Neural cell (in vitro differentiated cells): Measurements from ENCODE around the gene DCTD.

Experiments used
- CTCF ChIP-seq: fragments of 450-650 bp; IDR thresholded peaks from 2 replicates; pipeline ENCODE4 v1.5.1; 2014; ENCODE audit warnings: antibody characterized with exemption, mild to moderate bottlenecking, moderate library complexity; ENCODE audit not compliant: poor library complexity, severe bottlenecking
- EP300 ChIP-seq: fragments of 450-650 bp; conservative IDR thresholded peaks from 2 replicates; pipeline ENCODE4 v1.6.1; 2014; ENCODE audit warnings: antibody characterized with exemption, mild to moderate bottlenecking, moderate library complexity; ENCODE audit not compliant: poor library complexity, severe bottlenecking
- EZH2 ChIP-seq: fragments of 200-600, 300-800 bp; shearing (Covaris generic), sonication (generic); IDR thresholded peaks from 2 replicates; pipeline ENCODE4 v1.6.1; 2014; ENCODE audit warnings: antibody characterized with exemption, low read length, borderline replicate concordance, mild to moderate bottlenecking; ENCODE audit not compliant: insufficient read depth, poor library complexity, severe bottlenecking
- MXI1 ChIP-seq: fragments of 450-650 bp; conservative IDR thresholded peaks from 2 replicates; pipeline ENCODE4 v1.6.1; 2014; ENCODE audit warnings: antibody characterized with exemption, mild to moderate bottlenecking; ENCODE audit not compliant: poor library complexity, severe bottlenecking
- POLR2AphosphoS5 ChIP-seq: IDR thresholded peaks from 2 replicates; pipeline ENCODE4 v1.6.1; 2012
- RAD21 ChIP-seq: fragments of 450-650 bp; conservative IDR thresholded peaks from 2 replicates; pipeline ENCODE4 v1.6.1; 2014; ENCODE audit warnings: antibody characterized with exemption, mild to moderate bottlenecking, moderate library complexity
- REST ChIP-seq: IDR thresholded peaks from 2 replicates; pipeline ENCODE4 v1.6.1; 2012; ENCODE audit warnings: borderline replicate concordance
- SMC3 ChIP-seq: fragments of 450-650 bp; conservative IDR thresholded peaks from 2 replicates; pipeline ENCODE4 v1.6.1; 2014; ENCODE audit warnings: antibody characterized with exemption, mild to moderate bottlenecking, moderate library complexity; ENCODE audit not compliant: poor library complexity
- TAF1 ChIP-seq: IDR thresholded peaks from 2 replicates; pipeline ENCODE4 v1.6.1; 2012; ENCODE audit warnings: low read depth

- TF ChIP-seq CTCF (no peak), POLR2AphosphoS5 (no peak), REST (no peak), RAD21 (no peak), TAF1 (no peak), SMC3 (no peak), EZH2 (no peak), EP300 (no peak), MXI1 (no peak)
Observed at GRCh38 chr4:182960228-182960627, 43.0 kb upstream of the DCTD start.
